ENCODE measurements around the gene GINS1.

DNA sequence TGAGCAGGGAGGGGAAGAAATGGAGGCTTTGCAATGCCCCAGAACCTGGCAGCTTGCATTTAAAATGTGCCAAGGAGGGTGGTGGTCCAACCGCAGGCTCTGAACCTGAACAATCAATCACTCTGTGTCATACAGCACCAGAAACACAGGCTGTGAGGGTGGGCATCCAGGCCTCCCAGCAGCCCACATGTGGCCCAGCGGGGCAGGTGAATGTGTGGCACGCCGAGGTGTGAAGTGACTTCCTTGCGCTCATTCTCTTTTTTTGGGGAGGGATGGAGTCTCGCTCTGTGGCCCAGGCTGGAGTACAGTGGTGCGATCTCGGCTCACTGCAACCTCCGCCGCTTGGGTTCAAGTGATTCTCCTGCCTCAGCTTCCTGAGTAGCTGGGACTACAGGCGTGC, 80.5 kb downstream of the GINS1 start:
- TF ChIP-seq, protein P1, sequence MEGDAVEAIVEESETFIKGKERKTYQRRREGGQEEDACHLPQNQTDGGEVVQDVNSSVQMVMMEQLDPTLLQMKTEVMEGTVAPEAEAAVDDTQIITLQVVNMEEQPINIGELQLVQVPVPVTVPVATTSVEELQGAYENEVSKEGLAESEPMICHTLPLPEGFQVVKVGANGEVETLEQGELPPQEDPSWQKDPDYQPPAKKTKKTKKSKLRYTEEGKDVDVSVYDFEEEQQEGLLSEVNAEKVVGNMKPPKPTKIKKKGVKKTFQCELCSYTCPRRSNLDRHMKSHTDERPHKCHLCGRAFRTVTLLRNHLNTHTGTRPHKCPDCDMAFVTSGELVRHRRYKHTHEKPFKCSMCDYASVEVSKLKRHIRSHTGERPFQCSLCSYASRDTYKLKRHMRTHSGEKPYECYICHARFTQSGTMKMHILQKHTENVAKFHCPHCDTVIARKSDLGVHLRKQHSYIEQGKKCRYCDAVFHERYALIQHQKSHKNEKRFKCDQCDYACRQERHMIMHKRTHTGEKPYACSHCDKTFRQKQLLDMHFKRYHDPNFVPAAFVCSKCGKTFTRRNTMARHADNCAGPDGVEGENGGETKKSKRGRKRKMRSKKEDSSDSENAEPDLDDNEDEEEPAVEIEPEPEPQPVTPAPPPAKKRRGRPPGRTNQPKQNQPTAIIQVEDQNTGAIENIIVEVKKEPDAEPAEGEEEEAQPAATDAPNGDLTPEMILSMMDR (IDR thresholded peaks at IDR 0.05) = no peak
- TF ChIP-seq ZFX (IDR thresholded peaks at IDR 0.05; ENCODE audit: borderline replicate concordance) = no peak

All from 22Rv1 (cell line).